GM06990 (cell line): ENCODE data around the gene ELOVL2.

ENCODE experiments used
- DNase-seq: peaks from one replicate; pipeline ENCODE4 v3.0.0-alpha.2; 2011; ENCODE audit not compliant: insufficient read length; ENCODE audit errors: extremely low read depth
- H3K27me3 ChIP-seq: replicated peaks from 2 replicates; pipeline ENCODE4 v1.6.0; 2011; ENCODE audit warnings: low read length; ENCODE audit not compliant: control insufficient read depth, insufficient read depth
- H3K36me3 ChIP-seq: 2 replicates; pipeline ENCODE4 v1.5.1; 2011; ENCODE audit warnings: low read length; ENCODE audit not compliant: control insufficient read depth, insufficient read depth
- H3K4me3 ChIP-seq: replicated peaks from 2 replicates; pipeline ENCODE4 v1.5.1; 2011; ENCODE audit warnings: low read depth, mild to moderate bottlenecking, control low read depth, low read length
- TF ChIP-seq, protein P1 (sequence below): IDR thresholded peaks from 2 replicates; pipeline ENCODE4 v1.5.1; 2011; ENCODE audit warnings: low read length, control low read depth, mild to moderate bottlenecking, inconsistent platforms; ENCODE audit not compliant: insufficient read depth, poor library complexity, severe bottlenecking

ELOVL2 gene

DNA sequence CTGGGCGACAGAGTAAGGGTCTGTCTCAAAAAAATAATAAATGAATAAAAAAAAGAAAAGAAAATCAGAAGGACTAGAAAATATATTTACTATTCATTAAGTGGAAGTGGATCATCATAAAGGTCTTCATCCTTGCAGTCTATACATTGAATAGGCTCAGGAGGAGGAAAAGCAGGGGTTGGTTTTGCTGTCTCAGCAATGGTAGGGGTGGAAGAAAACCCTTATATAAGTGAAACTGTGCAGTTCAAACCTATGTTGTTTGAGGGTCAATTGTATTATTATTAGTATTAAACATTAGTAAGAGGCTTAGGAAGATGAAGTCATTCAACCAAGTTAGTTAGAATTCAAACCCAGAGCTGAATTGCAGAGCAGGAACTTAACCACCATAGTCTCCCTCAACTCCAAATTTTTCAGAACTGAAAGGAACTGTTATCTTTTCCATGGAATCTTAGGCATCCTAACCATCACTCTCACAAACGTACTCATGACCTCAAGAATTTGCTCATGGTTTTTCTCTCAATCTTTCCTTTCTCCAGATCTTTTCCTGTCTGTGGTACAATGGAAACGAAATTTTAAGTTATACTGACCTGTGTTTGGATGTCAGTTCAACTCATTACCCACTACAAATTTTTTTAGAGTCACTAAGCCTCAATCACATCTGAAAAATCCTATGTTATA lies 41.8 kb upstream of the ELOVL2 start:
- Histone ChIP-seq H3K4me3 (no peak overlapping the region), H3K27me3 (no peaks in the 10 kb centered on the region; the same call in 1 of the 2 replicates), H3K36me3 (no peaks in the 10 kb centered on the region)
- no peak for DNase-seq
- TF ChIP-seq, protein P1, sequence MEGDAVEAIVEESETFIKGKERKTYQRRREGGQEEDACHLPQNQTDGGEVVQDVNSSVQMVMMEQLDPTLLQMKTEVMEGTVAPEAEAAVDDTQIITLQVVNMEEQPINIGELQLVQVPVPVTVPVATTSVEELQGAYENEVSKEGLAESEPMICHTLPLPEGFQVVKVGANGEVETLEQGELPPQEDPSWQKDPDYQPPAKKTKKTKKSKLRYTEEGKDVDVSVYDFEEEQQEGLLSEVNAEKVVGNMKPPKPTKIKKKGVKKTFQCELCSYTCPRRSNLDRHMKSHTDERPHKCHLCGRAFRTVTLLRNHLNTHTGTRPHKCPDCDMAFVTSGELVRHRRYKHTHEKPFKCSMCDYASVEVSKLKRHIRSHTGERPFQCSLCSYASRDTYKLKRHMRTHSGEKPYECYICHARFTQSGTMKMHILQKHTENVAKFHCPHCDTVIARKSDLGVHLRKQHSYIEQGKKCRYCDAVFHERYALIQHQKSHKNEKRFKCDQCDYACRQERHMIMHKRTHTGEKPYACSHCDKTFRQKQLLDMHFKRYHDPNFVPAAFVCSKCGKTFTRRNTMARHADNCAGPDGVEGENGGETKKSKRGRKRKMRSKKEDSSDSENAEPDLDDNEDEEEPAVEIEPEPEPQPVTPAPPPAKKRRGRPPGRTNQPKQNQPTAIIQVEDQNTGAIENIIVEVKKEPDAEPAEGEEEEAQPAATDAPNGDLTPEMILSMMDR = no peak

DNA sequence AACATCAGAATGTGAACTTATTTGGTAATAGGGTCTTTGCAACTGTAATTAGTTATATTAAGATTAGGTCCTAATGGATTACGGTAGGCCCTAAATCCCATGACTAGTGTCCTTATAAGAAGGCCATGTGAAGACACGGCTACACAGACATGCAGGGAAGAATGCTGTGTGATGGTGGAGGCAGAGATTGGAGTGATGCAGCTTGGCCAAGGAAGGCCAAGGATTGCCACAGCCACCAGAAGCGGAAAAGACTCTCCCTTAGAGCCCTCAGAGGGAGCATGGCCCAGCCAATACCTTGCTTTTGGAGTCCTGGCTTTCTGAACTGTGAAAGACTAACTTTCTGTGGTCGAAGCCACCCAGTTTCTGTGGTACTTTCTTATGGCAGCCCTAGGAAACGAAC lies 39.9 kb upstream of the ELOVL2 start:
- no peak for DNase-seq
- TF ChIP-seq, protein P1 = no peak

DNA sequence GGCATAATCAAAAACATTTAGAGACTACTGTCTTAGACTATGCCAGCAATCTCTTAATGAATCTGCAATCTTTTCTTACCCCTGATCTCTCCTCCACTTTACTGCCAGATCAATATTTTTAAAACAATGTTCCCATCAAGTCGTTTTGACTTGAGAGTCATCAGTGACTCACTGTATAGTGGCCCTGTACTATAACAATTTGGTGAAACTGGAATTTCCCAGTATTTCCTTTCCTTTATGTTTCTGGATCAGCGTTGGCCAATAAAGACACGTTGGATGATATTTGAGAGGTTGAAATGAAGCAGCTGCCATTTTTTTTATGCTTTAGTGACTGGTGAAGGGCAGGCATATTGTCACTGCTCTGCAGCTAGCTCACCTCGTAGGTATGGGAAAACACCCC lies 39.4 kb upstream of the ELOVL2 start:
- H3K36me3 ChIP-seq = no peaks in the 10 kb centered on the region
- H3K4me3 ChIP-seq = no peak overlapping the region
- H3K27me3 ChIP-seq = no peaks in the 10 kb centered on the region; the same call in 1 of the 2 replicates
- TF ChIP-seq, protein P1 = no peak
- DNase-seq = no peak

More for the DNA sequence above, 39.9 kb upstream of the ELOVL2 start:
- Histone ChIP-seq H3K36me3 (no peaks in the 10 kb centered on the region), H3K27me3 (no peaks in the 10 kb centered on the region; the same call in 1 of the 2 replicates), H3K4me3 (no peak overlapping the region)

DNA sequence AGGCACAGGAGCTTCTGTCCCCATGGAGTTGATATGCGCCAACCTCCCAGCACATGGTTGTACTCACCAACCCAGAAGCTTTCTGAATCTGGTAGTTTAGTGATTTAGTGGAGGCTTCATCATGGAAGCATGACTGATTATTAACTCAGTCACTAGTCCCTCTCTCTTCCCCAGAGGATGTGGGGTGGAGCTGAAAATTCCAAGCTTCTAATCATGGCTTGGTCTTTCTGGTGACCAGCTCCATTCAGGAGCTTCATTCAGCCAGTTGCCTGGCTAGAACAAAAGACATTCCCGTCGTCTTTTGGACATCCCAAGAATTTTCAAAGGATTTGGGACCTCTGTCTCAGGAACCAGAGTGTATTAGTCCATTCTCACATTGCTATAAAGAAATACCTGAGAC lies 36.2 kb upstream of the ELOVL2 start:
- H3K27me3 ChIP-seq = no peaks in the 10 kb centered on the region; the same call in 1 of the 2 replicates
- DNase-seq = no peak
- TF ChIP-seq, protein P1 = no peak
- no peak overlapping the region for H3K4me3 ChIP-seq
- H3K36me3 ChIP-seq = no peaks in the 10 kb centered on the region

DNA sequence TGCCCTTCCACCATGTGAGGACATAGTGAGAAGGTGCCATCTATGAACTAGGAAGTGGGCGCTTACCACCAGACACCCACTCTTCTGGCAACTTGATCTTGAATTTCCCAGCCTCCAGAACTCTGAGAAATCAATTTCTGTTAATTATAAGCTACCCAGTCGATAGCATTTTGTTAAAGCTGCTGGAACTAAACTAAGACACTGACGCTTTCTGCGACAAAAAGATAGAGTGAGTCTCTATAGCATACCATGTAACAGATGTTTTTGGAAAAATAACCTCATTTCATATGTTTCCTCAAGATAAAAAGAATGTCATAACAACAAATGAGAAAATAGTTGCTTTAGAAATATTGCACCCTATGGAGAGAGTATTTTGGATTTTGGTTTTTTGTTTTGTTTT lies 34.2 kb upstream of the ELOVL2 start:
- Histone ChIP-seq H3K27me3 (no peaks in the 10 kb centered on the region; the same call in 1 of the 2 replicates), H3K4me3 (no peak overlapping the region), H3K36me3 (no peaks in the 10 kb centered on the region)
- TF ChIP-seq, protein P1 = no peak
- DNase-seq = no peak

DNA sequence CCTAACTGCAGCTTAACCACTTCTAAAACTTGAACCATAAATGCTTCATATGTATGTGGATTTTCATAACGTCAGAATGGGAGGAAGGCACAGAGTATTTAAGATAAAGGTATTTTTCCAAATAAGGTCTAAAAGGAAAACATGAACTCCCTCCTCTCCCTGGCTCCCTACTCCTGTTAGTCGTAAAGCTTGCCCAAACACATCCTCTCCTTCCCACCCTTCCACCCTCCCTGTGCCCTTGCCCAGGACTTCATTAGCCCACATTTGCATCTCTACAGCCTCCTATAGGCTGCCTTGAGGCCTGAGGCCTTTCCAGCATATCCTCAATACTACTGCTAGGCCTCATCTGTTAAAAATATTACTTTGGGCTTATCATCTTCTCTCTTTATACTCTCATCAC lies 32.4 kb upstream of the ELOVL2 start:
- H3K4me3 ChIP-seq = no peak overlapping the region
- TF ChIP-seq, protein P1 = no peak
- H3K36me3 ChIP-seq = no peaks in the 10 kb centered on the region
- no peak for DNase-seq
- no peaks in the 10 kb centered on the region for H3K27me3 ChIP-seq
